Endothelial cell of umbilical vein (primary cell): ENCODE measurements around the gene GSK3A. TPM values are rescaled to one million over a fixed set of nuclear protein-coding genes. Genes with fewer than 3 reads are reported as not detected.
"Not testable (repeated sequence)": the region's sequence is repeated elsewhere in the genome, so short reads cannot be mapped to it uniquely, and the experiment has no call there.

ENCODE experiments used
- BruUV-seq: library from RNA; stranded (reverse); fragments of 400-500 nt; replicated peaks from 2 replicates; lab custom pipeline; 2021; lab: Mats Ljungman, UMichigan
- CTCF ChIA-PET: fragments of 300-600, 350-600 bp; sonication (Branson Sonifier 250); formaldehyde crosslinking; loops from one replicate; lab custom pipeline; 2021; ENCODE audit warnings: antibody characterized with exemption, inconsistent platforms; lab: Charles Lee
- POLR2A ChIA-PET: fragments of 300-600, 350-600 bp; sonication (Branson Sonifier 250); formaldehyde crosslinking; loops from one replicate; lab custom pipeline; 2021; ENCODE audit warnings: antibody characterized with exemption, inconsistent platforms; lab: Charles Lee
- DNase-seq: peaks from one replicate; pipeline ENCODE4 v3.0.0-alpha.2; 2011; ENCODE audit warnings: low read depth, low spot score
- FAIRE-seq: peaks from 2 replicates; lab custom pipeline; 2011; peaks lifted over from hg19 to GRCh38; lab: Jason Lieb, UNC
- H2AFZ ChIP-seq: 2 replicates; pipeline ENCODE4 v1.6.0; 2012; ENCODE audit warnings: low read depth, low read length, control low read depth, inconsistent platforms
- H3K27ac ChIP-seq: 2 replicates; pipeline ENCODE4 v1.5.1; 2011; ENCODE audit warnings: low read depth, mild to moderate bottlenecking, control low read depth, low read length, moderate library complexity; ENCODE audit not compliant: insufficient read depth
- H3K27me3 ChIP-seq, 2 experiments: 2 replicates each; pipeline versions ENCODE4 v1.6.0 to v1.6.1; 2011; ENCODE audit warnings: low read length in 2 of 2, mixed read lengths in 1 of 2; ENCODE audit not compliant: control insufficient read depth in 2 of 2, insufficient read depth in 2 of 2
- H3K36me3 ChIP-seq, 2 experiments: 2 replicates in 1 of 2; 3 replicates in 1 of 2; pipeline ENCODE4 v1.5.1; 2011; ENCODE audit warnings: low read length in 2 of 2, mild to moderate bottlenecking in 1 of 2, moderate library complexity in 1 of 2; ENCODE audit not compliant: control insufficient read depth in 2 of 2, insufficient read depth in 2 of 2; ENCODE audit errors: extremely low read depth in 1 of 2
- H3K4me1 ChIP-seq: 3 replicates; pipeline ENCODE4 v1.5.1; 2011; ENCODE audit warnings: mild to moderate bottlenecking, low read length; ENCODE audit not compliant: control insufficient read depth, insufficient read depth; ENCODE audit errors: extremely low read depth
- H3K4me2 ChIP-seq: 2 replicates; pipeline ENCODE4 v1.6.1; 2011; ENCODE audit warnings: low read length, control low read depth, mixed read lengths; ENCODE audit not compliant: insufficient read depth
- H3K4me3 ChIP-seq, 3 experiments: fragments of 200-600 bp in 1 of 3; sonication (generic), shearing (Covaris generic) in 1 of 3; replicated peaks in 1 of 3; 2 replicates each; pipeline ENCODE4 v1.5.1; 2011 to 2016; ENCODE audit warnings: control low read depth in 3 of 3, low read length in 3 of 3, mild to moderate bottlenecking in 2 of 3, inconsistent platforms in 1 of 3, low read depth in 1 of 3, moderate library complexity in 1 of 3; ENCODE audit not compliant: insufficient read depth in 1 of 3
- H3K79me2 ChIP-seq: 2 replicates; pipeline ENCODE4 v1.6.0; 2012; ENCODE audit warnings: low read length, inconsistent platforms; ENCODE audit not compliant: control insufficient read depth, insufficient read depth
- H3K9ac ChIP-seq: replicated peaks from 2 replicates; pipeline ENCODE3; 2011; ENCODE audit warnings: low read length, control low read depth; ENCODE audit not compliant: insufficient read depth; ENCODE audit errors: extremely low read depth
- H3K9me1 ChIP-seq: replicated peaks from 3 replicates; pipeline ENCODE4 v1.6.0; 2011; ENCODE audit warnings: mild to moderate bottlenecking, low read length; ENCODE audit not compliant: control insufficient read depth, insufficient read depth; ENCODE audit errors: extremely low read depth
- H3K9me3 ChIP-seq: replicated peaks from 2 replicates; pipeline ENCODE4 v1.5.1; 2012; ENCODE audit warnings: low read length, inconsistent platforms; ENCODE audit not compliant: control insufficient read depth, insufficient read depth
- H4K20me1 ChIP-seq: replicated peaks from 2 replicates; pipeline ENCODE3; 2011; ENCODE audit warnings: mild to moderate bottlenecking, low read length; ENCODE audit not compliant: control insufficient read depth, insufficient read depth; ENCODE audit errors: extremely low read depth
- JUN ChIP-seq: IDR thresholded peaks from 2 replicates; pipeline ENCODE4 v1.6.1; 2011; ENCODE audit warnings: borderline replicate concordance, low read depth; ENCODE audit not compliant: insufficient read length, insufficient read depth
- MYC ChIP-seq: IDR thresholded peaks from one replicate; pipeline ENCODE4 v1.6.1; 2011; ENCODE audit warnings: mild to moderate bottlenecking, low read depth, low read length
- dilution Hi-C: fragments of 300-500 bp; cut with MboI; formaldehyde crosslinking; loops from one replicate; pipeline ENCODE4 v1.15.0; 2019; ENCODE audit warnings: low sequenced_read_pairs; ENCODE audit not compliant: extremely low pct_ligation_motif_present
- intact Hi-C: fragments of 100-400 bp; cut with micrococcal nuclease; formaldehyde crosslinking; loops from one replicate; pipeline ENCODE4 v1.10.0; 2022
- polyA plus RNA-seq, 4 experiments: library from polyadenylated mRNA; depleted of rRNA in 3 of 4; stranded (reverse) in 3 of 4; unstranded in 1 of 4; fragments of >200 nt; gene quantifications; 2 replicates each; pipeline versions ENCODE4 v1.2.1 to v1.2.3, GENCODE V29; 2011 to 2012; ENCODE audit warnings: missing spikeins in 1 of 4
- total RNA-seq: library from RNA; stranded (reverse); gene quantifications from 2 replicates; pipeline ENCODE4 v1.2.3, GENCODE V29; 2021

The GSK3A gene
- total and polyA plus RNA-seq, 2 donors (not counting 3 experiments of a cell fraction or from before 2014, with no cell fraction given): 49.5 to 73.7 TPM

GRCh38 chr19:42266105-42266504, 23.7 kb upstream of the GSK3A start:
- H2AFZ ChIP-seq, H3K27me3 ChIP-seq, dilution Hi-C loops, H3K9me3 ChIP-seq, H3K9ac ChIP-seq, DNase-seq, FAIRE-seq, POLR2A ChIA-PET, H3K9me1 ChIP-seq, H3K4me2 ChIP-seq, H3K36me3 ChIP-seq, H3K4me3 ChIP-seq, BruUV-seq, H3K27ac ChIP-seq, H4K20me1 ChIP-seq, intact Hi-C loops: not testable (repeated sequence)
- Histone ChIP-seq H3K4me1 (peaks cover 19% of the 10 kb centered on the region), H3K79me2 (peaks cover 14% of the 10 kb centered on the region)
- CTCF ChIA-PET: interaction anchor here (1.6 kb wide), 1 partner anchor 13 kb away, joined by 4 read pairs; no protein-coding TSS in a partner anchor

GRCh38 chr19:42261763-42262162, 19.4 kb upstream of the GSK3A start:
- no peaks in the 10 kb centered on the region for H3K4me1 ChIP-seq
- DNase-seq (no peak), FAIRE-seq (no peak)
- H3K27me3 ChIP-seq: no peaks in the 10 kb centered on the region
- intact Hi-C loops: no loop called here
- no peak overlapping the region for H3K4me3 ChIP-seq
- BruUV-seq: no TSS peak
- no peak overlapping the region for H3K27ac ChIP-seq
- H3K9me1 ChIP-seq: no peaks in the 10 kb centered on the region
- H2AFZ ChIP-seq: no peak overlapping the region
- H3K4me2 ChIP-seq: no peak overlapping the region
- dilution Hi-C loops: no loop called here
- H3K36me3 ChIP-seq: no peaks in the 10 kb centered on the region
- ChIA-PET CTCF (no interaction called here), POLR2A (no interaction called here)
- TF ChIP-seq MYC (no peak), JUN (peak; percentile 14)
- H4K20me1 ChIP-seq: no peaks in the 10 kb centered on the region
- no peak overlapping the region for H3K9ac ChIP-seq
- no peaks in the 10 kb centered on the region for H3K9me3 ChIP-seq
- no peaks in the 10 kb centered on the region for H3K79me2 ChIP-seq

DNA sequence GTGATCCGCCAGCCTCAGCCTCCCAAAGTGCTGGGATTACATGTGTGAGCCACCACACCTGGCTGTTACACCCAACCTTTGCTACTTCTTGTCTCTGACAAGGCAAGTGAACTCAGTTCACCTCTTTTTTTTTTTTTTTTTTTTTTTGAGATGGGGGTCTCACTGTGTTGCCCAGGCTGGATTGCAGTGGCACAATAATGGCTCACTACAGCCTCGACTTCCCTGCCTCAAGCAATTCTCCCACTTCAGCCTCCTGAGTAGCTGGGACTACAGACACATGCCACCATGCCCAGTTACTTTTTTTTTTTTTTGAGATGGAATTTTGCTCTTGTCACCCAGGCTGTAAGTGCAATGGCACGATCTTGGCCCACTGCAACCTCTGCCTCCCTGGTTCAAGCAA, 15.4 kb upstream of the GSK3A start:
- CTCF ChIA-PET: interaction anchor here (1.0 kb wide), 1 partner anchor 22 kb away, joined by 4 read pairs; no protein-coding TSS in a partner anchor
- H3K9ac ChIP-seq, dilution Hi-C loops, DNase-seq, H3K36me3 ChIP-seq, intact Hi-C loops, H3K4me2 ChIP-seq, H3K9me3 ChIP-seq, H3K27ac ChIP-seq, H3K9me1 ChIP-seq, BruUV-seq, H3K4me3 ChIP-seq, FAIRE-seq, H3K4me1 ChIP-seq, H3K27me3 ChIP-seq, H2AFZ ChIP-seq, H4K20me1 ChIP-seq: not testable (repeated sequence)
- peaks cover 17% of the 10 kb centered on the region for H3K79me2 ChIP-seq
- POLR2A ChIA-PET: interaction anchor here (0.7 kb wide), 1 partner anchor 23 kb away, joined by 5 read pairs; no protein-coding TSS in a partner anchor
